ENCODE results near the gene SBK1. TPM values are rescaled to one million over a fixed set of nuclear protein-coding genes. Genes with fewer than 3 reads are reported as not detected.

SBK1 gene
- total RNA-seq, 1 donor from 2014 or later: 7.0 TPM

GRCh38 chr16:28310796-28311195 lies 18.5 kb downstream of the SBK1 start:
- Histone ChIP-seq H3K9me3 (ENCODE audit: insufficient read depth, low read depth, low read length) (no peaks in the 10 kb centered on the region), H3K4me2 (ENCODE audit: low read length) (no peak overlapping the region), H2AFZ (ENCODE audit: low read depth, low read length) (no peak overlapping the region), H3K27ac (ENCODE audit: low read depth, low read length) (no peak overlapping the region), H3K4me3 (ENCODE audit: insufficient read depth, low read depth, low read length) (no peak overlapping the region), H4K20me1 (ENCODE audit: insufficient read depth, low read length) (no peaks in the 10 kb centered on the region), H3K9ac (ENCODE audit: low read length) (no peak overlapping the region), H3K79me2 (ENCODE audit: insufficient read depth, low read length) (no peaks in the 10 kb centered on the region), H3K4me1 (ENCODE audit: insufficient read depth, low read length) (no peaks in the 10 kb centered on the region), H3K36me3 (ENCODE audit: insufficient read depth, low read length) (no peaks in the 10 kb centered on the region), H3K27me3 (ENCODE audit: insufficient read depth, low read length) (no peaks in the 10 kb centered on the region)
- Mint-ChIP-seq H3K27ac (ENCODE audit: unreplicated experiment) (no peak overlapping the region), H3K9me3 (ENCODE audit: unreplicated experiment) (peaks cover 1% of the 10 kb centered on the region), H3K4me1 (ENCODE audit: low read depth, unreplicated experiment) (no peaks in the 10 kb centered on the region), H3K36me3 (ENCODE audit: low read depth, unreplicated experiment) (no peaks in the 10 kb centered on the region), H3K4me3 (ENCODE audit: unreplicated experiment) (no peak overlapping the region), H3K27me3 (ENCODE audit: low read depth, unreplicated experiment) (peaks cover 4% of the 10 kb centered on the region)
- FAIRE-seq: no peak
- no peak for DNase-seq (ENCODE audit: low read depth)
- TF ChIP-seq EZH2 (IDR thresholded peaks at IDR 0.05; ENCODE audit: insufficient read depth, low read length) (no peak), CTCF (IDR thresholded peaks at IDR 0.05; ENCODE audit: insufficient read depth, low read depth, low read length) (no peak)

- no peaks in the 10 kb centered on the region for H3K4me1 Mint-ChIP-seq (ENCODE audit: low read depth, unreplicated experiment)
- no peaks in the 10 kb centered on the region for H3K9me3 ChIP-seq (ENCODE audit: insufficient read depth, low read depth, low read length)
- no peaks in the 10 kb centered on the region for H3K9me3 Mint-ChIP-seq (ENCODE audit: unreplicated experiment)
- no peak overlapping the region for H3K4me3 Mint-ChIP-seq (ENCODE audit: unreplicated experiment)
- no peaks in the 10 kb centered on the region for H3K79me2 ChIP-seq (ENCODE audit: insufficient read depth, low read length)
- no peak overlapping the region for H3K4me3 ChIP-seq (ENCODE audit: insufficient read depth, low read depth, low read length)
- H3K27ac ChIP-seq (ENCODE audit: low read depth, low read length): no peak overlapping the region
- no peaks in the 10 kb centered on the region for H3K27me3 ChIP-seq (ENCODE audit: insufficient read depth, low read length)
- no peaks in the 10 kb centered on the region for H3K27me3 Mint-ChIP-seq (ENCODE audit: low read depth, unreplicated experiment)
- H3K36me3 Mint-ChIP-seq (ENCODE audit: low read depth, unreplicated experiment): no peaks in the 10 kb centered on the region
- DNase-seq (ENCODE audit: low read depth) (no peak), FAIRE-seq (no peak)
- no peak overlapping the region for H3K4me2 ChIP-seq (ENCODE audit: low read length)
- H4K20me1 ChIP-seq (ENCODE audit: insufficient read depth, low read length): no peaks in the 10 kb centered on the region
- no peak for TF ChIP-seq CTCF (IDR thresholded peaks at IDR 0.05; ENCODE audit: insufficient read depth, low read depth, low read length)
- no peak for TF ChIP-seq EZH2 (IDR thresholded peaks at IDR 0.05; ENCODE audit: insufficient read depth, low read length)
- H3K36me3 ChIP-seq (ENCODE audit: insufficient read depth, low read length): no peaks in the 10 kb centered on the region
- no peak overlapping the region for H3K9ac ChIP-seq (ENCODE audit: low read length)
- no peak overlapping the region for H2AFZ ChIP-seq (ENCODE audit: low read depth, low read length)
- H3K4me1 ChIP-seq (ENCODE audit: insufficient read depth, low read length): no peaks in the 10 kb centered on the region
- no peak overlapping the region for H3K27ac Mint-ChIP-seq (ENCODE audit: unreplicated experiment)
These were observed 19.1 kb downstream of the SBK1 start for GRCh38 chr16:28311413-28311812.

- no peak for DNase-seq (ENCODE audit: low read depth)
- Mint-ChIP-seq H3K27ac (ENCODE audit: unreplicated experiment) (no peak overlapping the region), H3K4me1 (ENCODE audit: low read depth, unreplicated experiment) (no peaks in the 10 kb centered on the region), H3K36me3 (ENCODE audit: low read depth, unreplicated experiment) (no peaks in the 10 kb centered on the region), H3K9me3 (ENCODE audit: unreplicated experiment) (no peaks in the 10 kb centered on the region), H3K27me3 (ENCODE audit: low read depth, unreplicated experiment) (no peaks in the 10 kb centered on the region), H3K4me3 (ENCODE audit: unreplicated experiment) (no peak overlapping the region)
- no peak overlapping the region for H2AFZ ChIP-seq (ENCODE audit: low read depth, low read length)
- H4K20me1 ChIP-seq (ENCODE audit: insufficient read depth, low read length): no peaks in the 10 kb centered on the region
- H3K9ac ChIP-seq (ENCODE audit: low read length): no peak overlapping the region
- FAIRE-seq: no peak
- H3K27me3 ChIP-seq (ENCODE audit: insufficient read depth, low read length): no peaks in the 10 kb centered on the region
- no peaks in the 10 kb centered on the region for H3K79me2 ChIP-seq (ENCODE audit: insufficient read depth, low read length)
- no peak overlapping the region for H3K27ac ChIP-seq (ENCODE audit: low read depth, low read length)
- H3K36me3 ChIP-seq (ENCODE audit: insufficient read depth, low read length): no peaks in the 10 kb centered on the region
- TF ChIP-seq EZH2 (IDR thresholded peaks at IDR 0.05; ENCODE audit: insufficient read depth, low read length) (no peak), CTCF (IDR thresholded peaks at IDR 0.05; ENCODE audit: insufficient read depth, low read depth, low read length) (no peak)
- no peaks in the 10 kb centered on the region for H3K9me3 ChIP-seq (ENCODE audit: insufficient read depth, low read depth, low read length)
- no peak overlapping the region for H3K4me2 ChIP-seq (ENCODE audit: low read length)
- H3K4me3 ChIP-seq (ENCODE audit: insufficient read depth, low read depth, low read length): no peak overlapping the region
- peaks cover under 1% of the 10 kb centered on the region for H3K4me1 ChIP-seq (ENCODE audit: insufficient read depth, low read length)
These were observed 19.6 kb downstream of the SBK1 start for GRCh38 chr16:28311913-28312312.
